Loucy (cell line): ENCODE measurements around the gene MTHFSD.

Source experiments
- CTCF ChIP-seq: fragments of 200-600 bp; sonication (generic); conservative IDR thresholded peaks from 2 replicates; pipeline ENCODE4 v1.5.1; 2014; ENCODE audit warnings: mild to moderate bottlenecking, antibody characterized with exemption, low read length
- EZH2phosphoT487 ChIP-seq: fragments of 200-600 bp; IDR thresholded peaks from 2 replicates; pipeline ENCODE4 v1.6.1; 2018; ENCODE audit warnings: antibody characterized with exemption, mild to moderate bottlenecking, moderate library complexity, borderline replicate concordance

- TF ChIP-seq CTCF (no peak), EZH2phosphoT487 (no peak)
These were observed 73.4 kb downstream of the MTHFSD start for GRCh38 chr16:86481607-86482006.
